AG09319 (cell line): Measurements from ENCODE around the gene GRM5.

Experiments used
- DNase-seq: peaks from one replicate; pipeline ENCODE4 v3.0.0-alpha.2; 2010; ENCODE audit warnings: low read depth; ENCODE audit errors: extremely low read depth
- TF ChIP-seq, protein P1 (sequence below): IDR thresholded peaks from 2 replicates; pipeline ENCODE4 v1.5.1; 2011; ENCODE audit warnings: low read depth, mild to moderate bottlenecking, inconsistent platforms, low read length, moderate library complexity

GRM5 gene

DNA sequence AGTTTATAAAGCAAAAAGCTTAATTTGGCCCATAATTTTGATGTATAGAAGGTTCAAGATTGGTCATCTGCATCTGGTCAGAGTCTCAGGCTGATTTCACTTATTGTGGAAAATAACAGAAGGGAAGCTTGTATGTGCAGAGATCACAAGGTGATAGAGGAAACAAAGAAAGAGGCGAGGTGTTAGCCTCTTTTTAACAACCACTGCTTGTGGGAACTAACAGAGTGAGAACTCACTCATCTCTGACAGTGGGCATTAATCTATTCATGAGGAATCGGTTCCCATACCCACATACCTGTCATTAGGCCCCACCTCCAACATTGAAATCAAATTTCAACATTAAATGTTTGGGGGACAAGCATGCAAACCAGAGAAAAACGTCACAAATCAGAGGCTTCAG lies 250.3 kb downstream of the GRM5 start:
- TF ChIP-seq, protein P1, sequence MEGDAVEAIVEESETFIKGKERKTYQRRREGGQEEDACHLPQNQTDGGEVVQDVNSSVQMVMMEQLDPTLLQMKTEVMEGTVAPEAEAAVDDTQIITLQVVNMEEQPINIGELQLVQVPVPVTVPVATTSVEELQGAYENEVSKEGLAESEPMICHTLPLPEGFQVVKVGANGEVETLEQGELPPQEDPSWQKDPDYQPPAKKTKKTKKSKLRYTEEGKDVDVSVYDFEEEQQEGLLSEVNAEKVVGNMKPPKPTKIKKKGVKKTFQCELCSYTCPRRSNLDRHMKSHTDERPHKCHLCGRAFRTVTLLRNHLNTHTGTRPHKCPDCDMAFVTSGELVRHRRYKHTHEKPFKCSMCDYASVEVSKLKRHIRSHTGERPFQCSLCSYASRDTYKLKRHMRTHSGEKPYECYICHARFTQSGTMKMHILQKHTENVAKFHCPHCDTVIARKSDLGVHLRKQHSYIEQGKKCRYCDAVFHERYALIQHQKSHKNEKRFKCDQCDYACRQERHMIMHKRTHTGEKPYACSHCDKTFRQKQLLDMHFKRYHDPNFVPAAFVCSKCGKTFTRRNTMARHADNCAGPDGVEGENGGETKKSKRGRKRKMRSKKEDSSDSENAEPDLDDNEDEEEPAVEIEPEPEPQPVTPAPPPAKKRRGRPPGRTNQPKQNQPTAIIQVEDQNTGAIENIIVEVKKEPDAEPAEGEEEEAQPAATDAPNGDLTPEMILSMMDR, result no peak
- no peak for DNase-seq

DNA sequence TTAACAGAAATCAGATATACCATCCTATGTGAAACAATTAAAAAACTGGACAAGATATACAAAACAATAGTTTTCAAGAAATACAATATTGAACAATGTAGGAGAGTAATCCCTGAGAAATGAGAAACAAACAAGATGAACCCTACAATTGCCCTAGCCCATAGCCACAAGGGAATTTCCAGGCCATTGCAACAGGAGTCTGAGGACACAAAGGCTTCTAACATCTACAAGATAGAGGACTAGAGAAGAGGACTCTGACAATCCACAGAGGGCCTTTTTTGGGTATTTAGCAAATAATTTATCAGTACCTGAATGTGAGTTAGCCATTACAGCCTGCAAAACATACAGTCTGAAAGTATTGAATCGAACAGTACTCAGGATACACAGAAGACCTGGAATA lies 251.7 kb downstream of the GRM5 start:
- DNase-seq, result no peak
- TF ChIP-seq, protein P1, result no peak

DNA sequence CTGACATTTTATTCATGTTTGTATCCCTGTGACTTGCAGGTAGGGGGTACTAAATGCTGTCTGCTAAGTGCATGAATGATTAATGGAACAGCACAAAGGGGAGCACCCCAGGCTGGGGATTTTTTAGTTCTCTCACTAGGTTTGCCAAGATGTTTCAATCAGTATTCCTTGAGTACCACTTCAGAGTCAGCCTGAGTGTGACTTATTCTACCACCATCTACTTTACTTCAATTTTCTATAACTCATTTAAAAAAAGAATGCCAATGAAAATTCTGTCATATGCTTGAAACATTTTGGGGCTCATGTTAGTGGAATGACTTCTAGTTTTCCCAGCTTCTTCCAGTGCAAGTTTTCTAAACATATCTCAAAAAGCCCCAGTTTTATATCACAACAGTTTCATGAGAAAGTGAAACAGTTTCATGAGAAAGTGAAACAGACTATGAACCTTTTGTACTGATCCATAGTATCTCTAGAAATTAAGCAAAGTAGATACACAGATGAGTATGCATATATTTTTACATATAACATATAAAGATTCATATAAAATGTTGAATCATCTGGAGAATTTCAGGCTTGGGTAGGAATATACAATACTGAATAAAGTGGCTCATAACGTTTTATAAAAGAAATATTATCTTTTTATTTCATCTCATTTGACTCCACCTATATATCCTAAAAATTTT lies 252.4 kb downstream of the GRM5 start:
- TF ChIP-seq, protein P1, result no peak
- DNase-seq, result no peak

DNA sequence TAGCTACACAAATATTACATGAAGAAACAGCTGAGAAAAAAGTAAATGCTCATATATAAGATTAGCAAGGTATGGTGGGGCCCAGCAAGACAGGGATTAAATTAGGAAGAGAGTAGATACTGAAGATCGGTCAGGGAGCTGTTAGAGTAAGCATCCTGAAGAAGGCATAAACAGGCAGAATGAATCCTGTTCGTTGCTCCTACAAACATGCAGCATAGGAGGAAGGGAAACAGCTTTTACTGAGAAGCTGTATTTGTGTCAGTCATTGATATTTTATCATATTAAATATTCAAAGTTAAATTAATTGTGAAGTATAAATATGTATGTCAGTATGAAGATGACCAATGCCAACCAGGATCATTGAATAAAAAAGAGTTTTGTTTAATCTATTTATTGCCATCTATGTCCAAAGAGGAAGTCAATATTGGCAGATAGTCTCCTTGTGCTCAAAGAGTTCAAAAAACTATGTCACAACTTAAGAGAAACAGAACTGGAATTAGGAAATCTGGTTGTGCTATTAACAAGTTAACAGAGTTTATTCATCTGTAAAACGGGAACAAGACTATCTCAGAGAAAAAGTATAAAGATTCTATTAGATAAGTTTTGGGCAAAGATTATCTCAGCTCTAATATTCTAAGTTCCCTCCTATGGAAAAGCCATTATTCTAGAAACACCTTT lies 255.2 kb downstream of the GRM5 start:
- TF ChIP-seq, protein P1, result no peak
- no peak for DNase-seq

DNA sequence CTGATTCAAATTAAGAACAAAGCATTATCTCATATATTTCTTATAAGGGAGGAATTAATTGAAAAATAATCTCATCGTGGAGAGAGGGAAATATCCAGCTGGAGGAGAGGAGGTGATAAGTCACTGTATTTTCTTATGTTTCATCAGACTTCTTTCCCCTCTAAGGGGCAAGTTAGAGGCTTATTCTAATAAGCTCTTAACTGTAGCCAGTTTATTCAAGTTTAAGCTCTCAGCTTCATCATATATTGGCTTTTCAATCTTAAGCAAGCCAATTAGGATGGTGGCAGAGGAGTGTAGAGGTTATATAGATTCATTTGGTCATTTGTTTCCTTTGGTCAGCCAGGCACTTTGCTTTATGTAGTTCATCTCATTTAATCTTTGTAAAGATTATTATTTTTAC lies 256.7 kb downstream of the GRM5 start:
- TF ChIP-seq, protein P1, result no peak
- no peak for DNase-seq

DNA sequence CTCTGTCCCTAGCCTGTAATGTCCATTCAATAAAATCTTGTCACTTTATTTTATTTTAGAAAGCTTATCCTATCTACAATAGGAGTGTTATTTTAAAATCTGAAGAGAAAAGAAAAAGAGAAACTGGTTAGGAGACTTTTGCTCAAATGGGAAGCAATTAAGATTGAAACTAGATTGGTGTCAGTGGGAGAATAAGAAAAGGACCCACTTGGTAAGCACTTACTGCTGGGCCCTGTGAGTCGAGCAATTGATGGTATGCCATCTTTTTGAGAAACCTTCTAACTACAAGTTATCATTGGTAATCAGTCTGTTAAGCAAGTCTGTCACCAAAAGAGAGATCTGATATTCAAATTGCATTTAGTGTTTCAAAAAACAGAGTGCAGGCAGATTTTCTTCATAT lies 258.4 kb downstream of the GRM5 start:
- TF ChIP-seq, protein P1, result no peak
- DNase-seq, result no peak

DNA sequence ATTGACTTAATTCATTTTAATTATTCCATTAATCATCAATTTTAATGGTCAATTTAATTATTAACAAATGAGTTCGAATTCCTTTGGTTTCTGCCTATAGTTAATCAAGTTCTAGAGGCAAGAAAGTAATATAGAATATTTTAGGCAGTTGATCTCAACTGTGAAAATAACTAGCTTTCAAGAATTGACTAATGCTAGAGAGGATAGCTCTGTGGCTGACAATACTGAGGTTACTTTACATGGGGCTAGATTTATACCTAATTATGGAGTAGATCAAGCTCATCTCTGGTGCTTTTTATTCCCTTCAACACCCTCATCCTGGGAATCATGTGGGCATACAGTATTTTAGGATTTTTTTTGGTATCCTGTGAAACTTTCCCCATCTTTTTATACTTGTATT lies 259.4 kb downstream of the GRM5 start:
- no peak for DNase-seq
- TF ChIP-seq, protein P1, result no peak
